Keratinocyte (primary cell): ENCODE results near the gene PPP1R12A.

Experiments used
- CTCF ChIP-seq, 3 experiments: IDR thresholded peaks in 1 of 3; conservative IDR thresholded peaks in 1 of 3; optimal IDR thresholded peaks in 1 of 3; 2 replicates in 2 of 3; 3 replicates in 1 of 3; pipeline versions ENCODE3 to v1.5.1; 2011; ENCODE audit warnings: low read length in 3 of 3, mild to moderate bottlenecking in 3 of 3, moderate library complexity in 2 of 3, control low read depth in 1 of 3, inconsistent platforms in 1 of 3; ENCODE audit not compliant: insufficient read depth in 2 of 3; ENCODE audit errors: extremely low read depth in 1 of 3
- EZH2 ChIP-seq: IDR thresholded peaks from one replicate; pipeline ENCODE4 v1.6.1; 2012; ENCODE audit warnings: inconsistent platforms, mild to moderate bottlenecking, low read length, moderate library complexity

- TF ChIP-seq CTCF (optimal IDR thresholded peaks at IDR 0.05 in 1 of 3, IDR thresholded peaks at IDR 0.05 in 1 of 3, conservative IDR thresholded peaks at IDR 0.05 in 1 of 3; ENCODE audit: extremely low read depth in 1 of 3, insufficient read depth in 2 of 3, low read length in 3 of 3) (no peak), EZH2 (no peak)
Observed at GRCh38 chr12:79925492-79925891, 9.4 kb downstream of the PPP1R12A start.
